ENCODE data around the gene BBLN.
"Not testable (repeated sequence)": the region's sequence is repeated elsewhere in the genome, so short reads cannot be mapped to it uniquely, and the experiment has no call there.

Gene BBLN

GRCh38 chr9:128159784-128160602, at the start of gene BBLN:
BBLN (plus strand) TSS chr9:128160265; CDS start chr9:128160408, 143 bp downstream.
- TF ChIP-seq EZH2 (optimal IDR thresholded peaks at IDR 0.05; ENCODE audit: low read depth, low read length) (no peak), EZH2phosphoT487 (IDR thresholded peaks at IDR 0.05; ENCODE audit: low read length) (no peak), CTCF (IDR thresholded peaks at IDR 0.05; ENCODE audit: low read length) (no peak)
- H3K9ac ChIP-seq (ENCODE audit: low read length), result peak within 1 kb of the TSS; percentile 90
- H3K36me3 ChIP-seq (replicated peaks; ENCODE audit: insufficient read depth, low read length), result no peaks in the 10 kb centered on the region
- DNase-seq, result peak; percentile 90
- no peaks in the 10 kb centered on the region for H3K9me2 ChIP-seq (replicated peaks; ENCODE audit: insufficient read depth, low read length)
- peak within 1 kb of the TSS; percentile 95 for H3K4me3 ChIP-seq (ENCODE audit: low read length)
- H3K27me3 ChIP-seq (replicated peaks; ENCODE audit: insufficient read depth, low read length), result no peaks in the 10 kb centered on the region
- H3K9me3 ChIP-seq (replicated peaks; ENCODE audit: insufficient read depth, low read length), result no peaks in the 10 kb centered on the region
- H3K27ac ChIP-seq (ENCODE audit: low read length), result peak within 1 kb of the TSS; percentile 21; the same call in 1 of the 2 replicates
- no peaks in the 10 kb centered on the region; the same call in 1 of the 2 replicates for H3F3A ChIP-seq (ENCODE audit: insufficient read depth, low read length)
- peaks cover 8% of the 10 kb centered on the region for H3K4me1 ChIP-seq (ENCODE audit: low read length)
- peak within 1 kb of the TSS; percentile 96 for H2AFZ ChIP-seq (ENCODE audit: low read length)
- peaks cover 8% of the 10 kb centered on the region; the same call in 1 of the 2 replicates for H3K79me2 ChIP-seq (ENCODE audit: low read length)
- H3K4me2 ChIP-seq (ENCODE audit: low read depth, low read length), result peak within 1 kb of the TSS; percentile 88
- H4K20me1 ChIP-seq (ENCODE audit: insufficient read depth, low read length), result no peaks in the 10 kb centered on the region

GRCh38 chr9:128111726-128112125, 48.3 kb upstream of the BBLN start:
- not testable (repeated sequence) for H3K27me3 ChIP-seq (replicated peaks; ENCODE audit: insufficient read depth, low read length); H3K9me2 ChIP-seq (replicated peaks; ENCODE audit: insufficient read depth, low read length); H3K9ac ChIP-seq (ENCODE audit: low read length); H3K4me1 ChIP-seq (ENCODE audit: low read length); H3K4me3 ChIP-seq (ENCODE audit: low read length); H3K79me2 ChIP-seq (ENCODE audit: low read length); H2AFZ ChIP-seq (ENCODE audit: low read length); H3K27ac ChIP-seq (ENCODE audit: low read length); DNase-seq; H4K20me1 ChIP-seq (ENCODE audit: insufficient read depth, low read length); H3K9me3 ChIP-seq (replicated peaks; ENCODE audit: insufficient read depth, low read length); H3K4me2 ChIP-seq (ENCODE audit: low read depth, low read length); H3K36me3 ChIP-seq (replicated peaks; ENCODE audit: insufficient read depth, low read length)
- H3F3A ChIP-seq (ENCODE audit: insufficient read depth, low read length), result peaks cover 13% of the 10 kb centered on the region; the same call in 1 of the 2 replicates

- H3K4me3 ChIP-seq (ENCODE audit: low read length), result no peak overlapping the region
- H2AFZ ChIP-seq (ENCODE audit: low read length), result no peak overlapping the region
- no peaks in the 10 kb centered on the region for H3K27me3 ChIP-seq (replicated peaks; ENCODE audit: insufficient read depth, low read length)
- H3K9me2 ChIP-seq (replicated peaks; ENCODE audit: insufficient read depth, low read length), result no peaks in the 10 kb centered on the region
- no peaks in the 10 kb centered on the region for H4K20me1 ChIP-seq (ENCODE audit: insufficient read depth, low read length)
- H3K27ac ChIP-seq (ENCODE audit: low read length), result no peak overlapping the region
- no peaks in the 10 kb centered on the region for H3K79me2 ChIP-seq (ENCODE audit: low read length)
- H3K4me1 ChIP-seq (ENCODE audit: low read length), result no peaks in the 10 kb centered on the region
- TF ChIP-seq EZH2phosphoT487 (IDR thresholded peaks at IDR 0.05; ENCODE audit: low read length), result no peak
- TF ChIP-seq CTCF (IDR thresholded peaks at IDR 0.05; ENCODE audit: low read length), result no peak
- no peak for TF ChIP-seq EZH2 (optimal IDR thresholded peaks at IDR 0.05; ENCODE audit: low read depth, low read length)
- peaks cover 5% of the 10 kb centered on the region; the same call in 1 of the 2 replicates for H3F3A ChIP-seq (ENCODE audit: insufficient read depth, low read length)
- H3K9me3 ChIP-seq (replicated peaks; ENCODE audit: insufficient read depth, low read length), result no peaks in the 10 kb centered on the region
- no peak overlapping the region for H3K9ac ChIP-seq (ENCODE audit: low read length)
- no peak for DNase-seq
- H3K4me2 ChIP-seq (ENCODE audit: low read depth, low read length), result no peak overlapping the region
- no peaks in the 10 kb centered on the region for H3K36me3 ChIP-seq (replicated peaks; ENCODE audit: insufficient read depth, low read length)
Observed at GRCh38 chr9:128113526-128114325, 46.3 kb upstream of the BBLN start.

Measured in MM.1S (cell line).